Kidney epithelial cell (primary cell): Measurements from ENCODE around the gene ADGRA1. TPM values are rescaled to one million over a fixed set of nuclear protein-coding genes. Genes with fewer than 3 reads are reported as not detected.

ENCODE experiments used
- DNase-seq: peaks from one replicate; pipeline ENCODE4 v3.0.0-alpha.2; 2010; ENCODE audit warnings: low read depth
- H3K27me3 ChIP-seq: 2 replicates; pipeline ENCODE4 v1.6.0; 2011; ENCODE audit warnings: low read length; ENCODE audit not compliant: control insufficient read depth, insufficient read depth
- H3K36me3 ChIP-seq: 2 replicates; pipeline ENCODE4 v1.5.1; 2011; ENCODE audit warnings: low read length; ENCODE audit not compliant: control insufficient read depth, insufficient read depth
- H3K4me3 ChIP-seq: 2 replicates; pipeline ENCODE4 v1.5.1; 2011; ENCODE audit warnings: low read depth, mild to moderate bottlenecking, control low read depth, low read length
- CTCF ChIP-seq: IDR thresholded peaks from 2 replicates; pipeline ENCODE4 v1.5.1; 2011; ENCODE audit warnings: mild to moderate bottlenecking, moderate library complexity, low read length, control low read depth, inconsistent platforms; ENCODE audit not compliant: insufficient read depth, poor library complexity, severe bottlenecking
- total RNA-seq: library from RNA; depleted of rRNA; stranded (reverse); fragments of >200 nt; gene quantifications from 2 replicates; pipeline ENCODE4 v1.2.3, GENCODE V29; 2015

Gene ADGRA1
- total RNA-seq, 1 donor from 2014 or later: not detected

GRCh38 chr10:133042061-133042460 lies 45.7 kb upstream of the ADGRA1 start:
- no peak overlapping the region for H3K4me3 ChIP-seq

GRCh38 chr10:133042816-133043215 lies 44.9 kb upstream of the ADGRA1 start:
- Histone ChIP-seq H3K4me3 (no peak overlapping the region), H3K27me3 (peaks cover 58% of the 10 kb centered on the region), H3K36me3 (no peaks in the 10 kb centered on the region)
- no peak for DNase-seq
- no peak for TF ChIP-seq CTCF

More at GRCh38 chr10:133042061-133042460, 45.7 kb upstream of the ADGRA1 start:
- no peaks in the 10 kb centered on the region for H3K36me3 ChIP-seq
- no peak for DNase-seq
- no peak for TF ChIP-seq CTCF
- H3K27me3 ChIP-seq: peaks cover 52% of the 10 kb centered on the region

- no peaks in the 10 kb centered on the region for H3K36me3 ChIP-seq
- H3K4me3 ChIP-seq: no peak overlapping the region
- no peak for DNase-seq
- H3K27me3 ChIP-seq: peaks cover 58% of the 10 kb centered on the region
- TF ChIP-seq CTCF: no peak
These were observed 44.0 kb upstream of the ADGRA1 start for GRCh38 chr10:133043541-133044225.

GRCh38 chr10:133044401-133044811 lies 43.3 kb upstream of the ADGRA1 start:
- Histone ChIP-seq H3K36me3 (no peaks in the 10 kb centered on the region), H3K4me3 (no peak overlapping the region), H3K27me3 (peaks cover 52% of the 10 kb centered on the region)
- TF ChIP-seq CTCF: no peak
- no peak for DNase-seq

- H3K4me3 ChIP-seq: no peak overlapping the region
- DNase-seq: no peak
- H3K36me3 ChIP-seq: no peaks in the 10 kb centered on the region
- peaks cover 41% of the 10 kb centered on the region for H3K27me3 ChIP-seq
- TF ChIP-seq CTCF: no peak
These were observed 42.0 kb upstream of the ADGRA1 start for GRCh38 chr10:133045556-133046389.
